HG02642 (cell line): ENCODE data around the gene PTPRF.
"Not testable (repeated sequence)": the region's sequence is repeated elsewhere in the genome, so short reads cannot be mapped to it uniquely, and the experiment has no call there.

Experiments used
- ATAC-seq: cut with Tn5 transposase; IDR thresholded peaks from one replicate; pipeline ENCODE4 v1.9.1; 2021; ENCODE audit warnings: mild to moderate bottlenecking; ENCODE audit not compliant: unreplicated experiment, poor library complexity

The PTPRF gene

DNA sequence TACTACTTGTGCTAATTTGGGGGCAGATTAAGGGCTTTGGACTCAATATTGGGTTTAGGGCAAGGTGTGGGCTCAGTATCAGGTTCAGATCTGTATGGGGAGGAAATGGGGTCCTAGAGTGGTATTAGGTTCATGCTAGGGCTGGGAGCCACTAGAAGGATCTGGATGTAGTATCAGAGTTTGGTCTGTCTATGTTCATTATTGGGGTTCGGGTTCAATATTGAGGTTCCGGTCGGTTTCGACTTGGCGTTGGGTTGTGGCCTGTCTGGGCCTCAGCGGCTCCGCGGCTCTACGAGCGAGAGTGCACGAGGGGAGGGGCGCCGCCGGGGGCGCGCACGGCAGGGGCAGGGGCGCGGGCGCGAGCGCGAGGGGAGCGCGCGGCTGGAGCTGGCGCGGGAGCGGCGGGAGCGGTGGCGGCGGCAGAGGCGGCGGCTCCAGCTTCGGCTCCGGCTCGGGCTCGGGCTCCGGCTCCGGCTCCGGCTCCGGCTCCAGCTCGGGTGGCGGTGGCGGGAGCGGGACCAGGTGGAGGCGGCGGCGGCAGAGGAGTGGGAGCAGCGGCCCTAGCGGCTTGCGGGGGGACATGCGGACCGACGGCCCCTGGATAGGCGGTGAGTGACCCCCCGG lies at the start of gene PTPRF:
TSS of gene PTPRF (plus strand) at position 401 of the 624 bp plus-strand sequence. CDS start 14,193 bp downstream, outside the sequence.
- ATAC-seq = no peak

GRCh38 chr1:43481491-43481890 lies 49.2 kb upstream of the PTPRF start:
- no peak for ATAC-seq

DNA sequence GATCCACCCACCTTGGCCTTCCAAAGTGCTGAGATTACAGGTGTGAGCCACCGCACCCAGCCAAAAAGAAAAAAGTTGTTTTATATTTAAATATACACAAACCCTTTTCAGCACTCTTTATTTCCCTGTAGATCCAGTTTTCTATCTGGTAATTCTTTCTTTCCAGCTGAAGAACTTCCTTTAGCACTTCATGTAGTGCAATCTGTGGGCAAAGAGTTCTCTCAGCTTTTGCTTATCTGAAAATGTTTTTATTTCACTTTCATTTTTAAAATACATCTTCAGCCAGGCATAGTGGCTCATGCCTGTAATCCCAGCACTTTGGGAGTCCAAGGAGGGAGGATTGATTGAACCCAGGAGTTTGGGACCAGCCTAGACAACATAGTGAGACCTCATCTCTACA lies 48.5 kb upstream of the PTPRF start:
- ATAC-seq = no peak

GRCh38 chr1:43484367-43484766 lies 46.3 kb upstream of the PTPRF start:
- ATAC-seq = no peak

- ATAC-seq = no peak
Measured at GRCh38 chr1:43488165-43488564, 42.5 kb upstream of the PTPRF start.

DNA sequence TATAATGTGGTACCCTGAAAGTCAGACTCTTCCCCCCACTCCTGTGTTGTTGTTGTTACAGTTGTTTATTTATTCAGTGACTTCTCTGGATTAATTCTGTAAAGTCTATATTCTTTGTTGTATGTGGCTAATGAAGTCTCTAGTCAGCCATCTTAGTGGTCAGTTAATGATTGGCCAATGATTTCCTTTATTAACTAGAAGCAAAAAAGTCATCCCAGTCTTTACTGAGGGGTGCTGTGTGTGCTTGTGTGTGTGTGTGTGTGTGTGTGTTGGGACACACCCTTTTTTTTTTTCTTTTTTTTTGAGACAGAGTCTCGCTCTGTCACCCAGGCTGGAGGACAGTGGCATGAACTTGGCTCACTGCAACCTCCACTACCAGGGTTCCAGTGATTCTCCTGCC lies 39.6 kb upstream of the PTPRF start:
- ATAC-seq = no peak

DNA sequence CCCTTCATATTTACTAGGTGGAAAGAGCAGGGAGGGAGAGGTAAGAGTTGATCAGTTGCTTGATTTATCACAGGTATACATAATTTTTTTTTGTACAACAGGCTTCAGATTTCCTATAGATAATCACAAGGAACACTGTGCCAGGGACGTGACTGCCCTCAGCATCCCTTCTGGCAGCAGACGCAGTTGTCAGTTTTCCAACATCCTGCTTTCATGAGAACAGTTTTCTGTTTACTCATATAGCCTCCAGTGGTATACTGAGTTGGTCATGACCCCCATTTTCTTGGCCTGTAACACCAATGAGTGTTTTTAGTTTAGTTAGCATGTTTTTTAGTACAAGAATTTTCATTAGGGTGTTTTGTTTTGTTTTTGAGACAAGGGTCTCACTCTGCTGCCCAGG lies 37.9 kb upstream of the PTPRF start:
- no peak for ATAC-seq

DNA sequence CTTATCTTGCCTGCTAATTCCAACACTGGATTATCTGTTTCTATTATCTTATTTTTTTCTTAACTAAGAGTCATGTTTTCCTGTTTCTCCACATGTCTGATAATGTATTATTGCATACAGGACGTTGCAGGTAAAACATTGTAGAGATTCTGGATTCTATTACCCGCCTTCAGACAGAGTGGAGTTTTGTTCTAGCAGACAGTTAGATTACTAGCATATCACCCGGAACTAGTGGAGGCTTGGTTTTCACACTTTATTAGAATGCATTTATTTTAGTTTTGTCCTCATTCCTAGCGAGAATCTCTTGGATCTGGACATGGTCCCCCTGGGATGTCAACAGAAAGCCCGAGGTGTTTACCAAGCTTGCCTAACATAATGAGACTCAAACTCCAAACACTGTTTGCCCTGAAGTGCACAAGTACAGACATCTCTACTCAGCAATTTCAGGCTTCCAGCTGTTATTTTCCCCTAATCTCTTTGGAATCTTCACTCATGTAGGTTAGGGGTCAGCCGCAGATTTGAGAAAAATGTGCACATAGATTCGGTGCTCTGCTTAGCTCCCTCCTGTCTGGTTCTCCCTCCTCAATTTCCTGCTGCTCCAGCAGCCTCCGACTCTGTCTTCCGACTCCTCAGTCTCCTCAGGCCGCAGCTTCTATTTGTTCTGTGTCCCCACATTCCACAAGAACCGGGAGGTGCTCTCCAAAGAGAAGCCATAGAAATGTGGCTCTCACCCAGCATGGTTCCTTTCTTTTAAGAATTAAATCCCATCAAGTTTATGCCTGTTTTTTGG lies 36.8 kb upstream of the PTPRF start:
- no peak for ATAC-seq

- no peak for ATAC-seq
Measured at GRCh38 chr1:43495204-43495603, 35.5 kb upstream of the PTPRF start.

GRCh38 chr1:43499898-43500297 lies 30.8 kb upstream of the PTPRF start:
- ATAC-seq = no peak

GRCh38 chr1:43501806-43502205 lies 28.9 kb upstream of the PTPRF start:
- not testable (repeated sequence) for ATAC-seq

GRCh38 chr1:43503534-43503933 lies 27.1 kb upstream of the PTPRF start:
- ATAC-seq = no peak

DNA sequence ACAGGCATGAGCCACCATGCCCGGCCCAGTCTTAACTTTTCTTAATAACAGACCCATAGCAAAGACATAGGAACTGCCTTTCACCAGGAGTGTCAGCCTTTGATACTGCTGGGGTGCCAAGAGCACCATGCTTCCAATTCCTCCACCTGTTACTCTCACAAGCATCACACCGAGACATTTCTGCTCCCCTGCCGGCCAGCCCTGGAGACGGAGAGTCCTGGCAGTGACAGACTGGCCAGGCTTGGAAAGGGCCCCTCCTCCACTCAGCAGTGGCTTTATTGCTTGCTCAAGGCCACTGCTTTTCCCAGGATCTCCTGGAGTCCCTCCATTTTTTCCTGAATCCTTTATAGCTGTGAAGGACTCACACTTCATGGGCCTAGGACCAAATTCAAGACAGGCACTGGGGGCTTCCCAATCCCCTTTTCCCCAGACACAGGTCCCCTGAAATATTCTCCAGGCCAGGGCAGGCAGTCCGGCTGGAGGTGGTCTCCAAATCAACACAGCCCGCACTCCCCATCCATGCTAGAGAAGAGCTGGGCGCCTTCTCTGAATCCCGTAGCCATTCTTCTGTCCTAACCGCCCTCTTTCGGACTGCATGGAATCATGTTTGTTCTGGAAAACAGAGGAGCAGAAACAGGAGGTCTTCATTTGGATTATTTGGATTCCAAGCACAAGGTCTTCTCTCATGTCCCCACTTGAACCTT lies 25.5 kb upstream of the PTPRF start:
- no peak for ATAC-seq

GRCh38 chr1:43506233-43506632 lies 24.4 kb upstream of the PTPRF start:
- no peak for ATAC-seq

GRCh38 chr1:43507296-43508295 lies 23.1 kb upstream of the PTPRF start:
- no peak for ATAC-seq

GRCh38 chr1:43509007-43509739 lies 21.5 kb upstream of the PTPRF start:
- no peak for ATAC-seq

- ATAC-seq = no peak
Measured at GRCh38 chr1:43509740-43510375, 20.8 kb upstream of the PTPRF start.

DNA sequence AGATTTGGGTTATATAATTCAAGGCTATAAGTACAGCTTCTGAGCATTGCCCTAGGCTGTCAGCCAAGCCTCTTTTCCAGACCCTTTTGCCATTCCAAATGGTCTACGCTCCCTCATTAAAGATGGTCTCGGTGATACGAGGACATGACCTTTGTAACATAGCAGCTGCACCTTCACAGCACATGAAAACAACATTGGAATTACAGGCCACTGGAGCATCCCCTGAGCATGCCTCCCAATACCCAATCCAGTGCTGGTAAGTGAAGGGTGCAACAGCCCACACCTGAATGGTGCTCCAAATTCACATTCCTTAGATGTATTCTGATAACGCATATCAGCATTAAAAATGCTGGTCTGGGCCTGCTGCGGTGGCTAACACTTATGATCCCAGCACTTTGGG lies 20.1 kb upstream of the PTPRF start:
- no peak for ATAC-seq

DNA sequence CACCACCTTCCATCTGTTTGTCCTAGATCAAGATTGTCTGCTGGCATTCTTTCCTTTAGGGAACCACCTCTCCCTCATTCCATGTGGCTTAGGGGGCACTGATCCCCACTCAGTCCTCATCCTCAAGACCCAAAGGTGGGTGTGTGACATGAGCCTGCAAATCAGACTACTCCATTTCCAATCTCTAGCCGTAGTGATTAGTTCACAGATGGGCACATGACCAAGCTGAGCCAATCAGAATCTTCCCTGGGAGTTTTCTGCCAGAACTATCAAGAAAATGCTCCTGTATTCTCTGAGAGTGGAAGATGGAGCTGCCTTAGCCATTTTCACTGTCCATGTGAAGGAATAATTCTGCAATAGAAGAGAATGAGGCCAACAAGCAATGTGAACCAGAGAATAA lies 19.3 kb upstream of the PTPRF start:
- no peak for ATAC-seq
